Measurements from ENCODE around the gene SLC29A2. TPM values are rescaled to one million over a fixed set of nuclear protein-coding genes. Genes with fewer than 3 reads are reported as not detected.

Gene SLC29A2
- total RNA-seq, 4 donors from 2014 or later: 1.8 to 2.7 (median 2.4) TPM

DNA sequence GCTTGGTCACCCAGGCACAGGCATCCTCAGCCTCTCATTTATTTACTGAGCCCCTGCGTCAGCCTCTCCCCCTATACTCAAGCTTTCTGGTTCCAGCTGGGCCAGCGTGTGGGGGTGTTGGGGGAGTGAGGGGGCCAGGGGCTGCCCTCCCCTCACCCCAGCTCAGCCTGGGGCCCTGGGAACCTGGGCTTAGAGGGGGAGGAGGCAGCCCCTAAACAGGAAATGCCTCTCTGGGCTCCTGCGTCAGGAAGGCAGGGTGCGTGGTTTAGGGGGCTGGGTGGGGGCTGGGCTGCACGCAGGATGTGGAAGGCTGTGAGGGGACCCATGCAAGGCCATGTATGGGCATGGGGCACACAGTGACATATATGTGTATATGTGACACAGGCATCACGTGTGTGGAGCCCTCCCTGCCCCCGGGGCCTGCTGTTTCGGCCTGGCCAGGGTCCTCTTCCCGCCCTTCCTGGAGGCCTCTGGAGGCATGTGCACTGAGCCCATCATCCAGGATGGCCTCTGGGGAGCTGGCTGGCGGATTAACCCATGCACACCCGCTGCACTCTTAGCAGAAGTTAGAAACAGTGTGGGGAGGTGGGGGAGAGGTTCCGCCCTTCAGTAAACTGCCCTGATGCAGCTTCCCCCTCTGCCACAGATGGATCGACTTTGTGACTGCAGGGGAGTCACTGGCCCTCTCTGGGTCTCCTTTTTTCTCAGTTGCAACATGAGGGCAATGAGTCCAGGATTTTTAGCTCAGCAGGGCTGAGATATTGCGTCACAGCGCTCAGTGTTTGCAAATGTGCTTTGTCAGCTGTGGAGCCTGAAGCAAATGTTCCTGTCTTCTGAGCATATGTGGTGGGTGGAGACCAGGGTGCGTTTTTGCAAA lies 53.6 kb downstream of the SLC29A2 start:
- 12 to 17% methylated on average over 15 to 16 of the region's 16 CpGs for WGBS, 2 donors
- no peak overlapping the region for H3K4me3 ChIP-seq (ENCODE audit: low read depth, poor library complexity, severe bottlenecking)
- no peak for TF ChIP-seq POLR2A (IDR thresholded peaks at IDR 0.05)
- TF ChIP-seq, protein P1, sequence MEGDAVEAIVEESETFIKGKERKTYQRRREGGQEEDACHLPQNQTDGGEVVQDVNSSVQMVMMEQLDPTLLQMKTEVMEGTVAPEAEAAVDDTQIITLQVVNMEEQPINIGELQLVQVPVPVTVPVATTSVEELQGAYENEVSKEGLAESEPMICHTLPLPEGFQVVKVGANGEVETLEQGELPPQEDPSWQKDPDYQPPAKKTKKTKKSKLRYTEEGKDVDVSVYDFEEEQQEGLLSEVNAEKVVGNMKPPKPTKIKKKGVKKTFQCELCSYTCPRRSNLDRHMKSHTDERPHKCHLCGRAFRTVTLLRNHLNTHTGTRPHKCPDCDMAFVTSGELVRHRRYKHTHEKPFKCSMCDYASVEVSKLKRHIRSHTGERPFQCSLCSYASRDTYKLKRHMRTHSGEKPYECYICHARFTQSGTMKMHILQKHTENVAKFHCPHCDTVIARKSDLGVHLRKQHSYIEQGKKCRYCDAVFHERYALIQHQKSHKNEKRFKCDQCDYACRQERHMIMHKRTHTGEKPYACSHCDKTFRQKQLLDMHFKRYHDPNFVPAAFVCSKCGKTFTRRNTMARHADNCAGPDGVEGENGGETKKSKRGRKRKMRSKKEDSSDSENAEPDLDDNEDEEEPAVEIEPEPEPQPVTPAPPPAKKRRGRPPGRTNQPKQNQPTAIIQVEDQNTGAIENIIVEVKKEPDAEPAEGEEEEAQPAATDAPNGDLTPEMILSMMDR (IDR thresholded peaks at IDR 0.05): no peak
- intact Hi-C loops (cut with DNase I; ENCODE audit: low total_unique reads): no loop called here
- peak; percentile 85 to 94 for DNase-seq (ENCODE audit: low spot score in 2 of 2)

DNA sequence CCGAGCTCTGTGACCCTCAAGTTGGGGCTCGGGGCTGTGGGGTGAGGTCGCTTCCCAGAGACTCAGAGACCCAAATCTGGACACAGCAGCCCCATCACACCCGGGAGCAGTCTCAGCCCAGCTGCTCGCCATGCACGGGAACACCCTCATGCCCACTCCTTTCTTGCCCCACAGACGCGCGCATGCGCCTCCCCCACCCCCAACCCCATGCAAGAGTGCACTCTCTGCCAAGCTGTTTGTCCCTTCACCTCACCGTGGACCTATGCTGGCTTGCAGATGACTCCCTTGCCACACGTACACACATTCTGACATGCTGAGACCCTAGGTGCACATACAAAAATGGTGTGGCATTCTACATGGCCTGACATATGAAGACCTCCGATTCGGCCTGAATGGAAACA lies 54.2 kb downstream of the SLC29A2 start:
- no peak for DNase-seq (ENCODE audit: low spot score in 2 of 2)
- H3K4me3 ChIP-seq (ENCODE audit: low read depth, poor library complexity, severe bottlenecking): no peak overlapping the region
- WGBS, 2 donors: 7 to 18% methylated on average over 14 of the region's 14 CpGs
- intact Hi-C loops (cut with DNase I; ENCODE audit: low total_unique reads): no loop called here
- TF ChIP-seq POLR2A (IDR thresholded peaks at IDR 0.05): no peak
- TF ChIP-seq, protein P1 (IDR thresholded peaks at IDR 0.05): no peak

DNA sequence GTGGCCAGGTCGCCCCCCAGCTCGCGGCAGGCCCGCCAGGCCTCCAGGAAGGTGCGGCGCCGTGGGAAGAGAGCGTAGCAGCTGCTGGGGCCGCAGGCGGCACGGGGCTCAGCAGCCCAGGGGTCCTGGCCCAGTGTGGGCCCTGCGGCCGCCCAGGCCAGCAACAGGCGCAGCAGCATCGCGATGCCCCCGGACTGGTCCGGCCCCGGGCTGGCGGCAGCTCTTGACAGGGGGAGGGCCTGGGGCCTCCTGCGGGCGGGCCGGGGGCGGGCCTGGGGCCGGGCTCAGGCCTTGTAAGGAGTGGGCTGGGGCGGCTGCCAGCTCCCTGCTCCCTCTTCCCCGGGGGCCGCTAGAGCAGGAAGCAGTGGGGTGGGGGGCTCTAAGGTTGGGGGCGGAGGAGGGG lies 54.7 kb downstream of the SLC29A2 start, which contains the start of gene CD248:
Gene CD248 (minus strand): TSS at position 196 of the 403 bp plus-strand sequence. CDS start 17 bp downstream, at position 179.
- TF ChIP-seq, protein P1 (IDR thresholded peaks at IDR 0.05): no peak
- no peak for TF ChIP-seq POLR2A (IDR thresholded peaks at IDR 0.05)
- intact Hi-C loops (cut with DNase I; ENCODE audit: low total_unique reads): no loop called here
- DNase-seq (ENCODE audit: low spot score in 2 of 2): peak in 1 of 2 donors; percentile 91
- 5 to 20% methylated on average over 12 to 16 of the region's 29 CpGs for WGBS, 2 donors
- peak within 1 kb of the TSS; percentile 10 for H3K4me3 ChIP-seq (ENCODE audit: low read depth, poor library complexity, severe bottlenecking)

DNA sequence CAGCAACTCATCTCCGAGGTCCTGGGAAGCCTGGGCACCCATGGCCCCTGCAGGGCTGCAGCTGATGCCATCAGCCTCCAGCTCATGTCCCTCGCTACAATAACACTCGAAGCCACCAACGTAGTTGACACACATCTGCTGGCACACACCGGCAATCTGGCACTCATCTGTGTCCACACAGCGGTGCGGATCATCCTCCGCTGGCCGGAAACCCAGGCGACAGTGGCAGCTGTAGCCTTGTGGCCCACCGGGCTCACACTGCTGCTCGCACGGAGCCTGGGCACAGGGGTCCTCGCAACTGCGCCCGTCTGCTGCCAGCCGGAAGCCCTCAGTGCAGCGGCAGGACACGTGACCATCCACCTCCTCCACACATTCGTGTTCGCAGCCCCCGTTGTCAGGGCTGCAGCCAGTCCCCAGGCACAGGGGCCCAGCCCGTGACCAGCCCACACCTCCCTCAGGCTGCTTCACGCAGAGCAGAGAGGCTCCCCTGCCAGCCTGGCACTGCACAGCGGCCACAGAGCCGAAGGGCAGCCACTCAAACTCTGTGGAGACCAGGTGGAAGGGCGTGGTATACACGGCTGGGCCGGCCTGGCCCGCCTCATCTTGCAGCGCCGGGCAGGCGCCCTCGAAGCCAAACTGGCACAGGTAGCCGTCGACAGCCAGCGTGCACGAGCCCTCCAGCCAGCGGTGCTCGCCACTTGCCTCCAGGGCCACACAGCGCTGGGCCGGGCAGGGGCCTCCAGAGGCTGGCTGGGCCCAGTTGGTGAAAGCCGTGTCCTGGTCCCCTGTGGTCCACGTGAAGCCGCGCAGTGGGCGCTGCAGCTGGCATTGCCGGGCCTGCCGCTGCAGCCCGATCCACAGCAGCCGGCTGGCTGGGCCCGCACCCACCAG lies 55.4 kb downstream of the SLC29A2 start:
- intact Hi-C loops (cut with DNase I; ENCODE audit: low total_unique reads): no loop called here
- H3K4me3 ChIP-seq (ENCODE audit: low read depth, poor library complexity, severe bottlenecking): peak overlapping the region; percentile 10
- DNase-seq (ENCODE audit: low spot score in 2 of 2): no peak
- 52 to 56% methylated on average over 7 to 29 of the region's 52 CpGs for WGBS, 2 donors
- TF ChIP-seq, protein P1 (IDR thresholded peaks at IDR 0.05): no peak
- no peak for TF ChIP-seq POLR2A (IDR thresholded peaks at IDR 0.05)

DNA sequence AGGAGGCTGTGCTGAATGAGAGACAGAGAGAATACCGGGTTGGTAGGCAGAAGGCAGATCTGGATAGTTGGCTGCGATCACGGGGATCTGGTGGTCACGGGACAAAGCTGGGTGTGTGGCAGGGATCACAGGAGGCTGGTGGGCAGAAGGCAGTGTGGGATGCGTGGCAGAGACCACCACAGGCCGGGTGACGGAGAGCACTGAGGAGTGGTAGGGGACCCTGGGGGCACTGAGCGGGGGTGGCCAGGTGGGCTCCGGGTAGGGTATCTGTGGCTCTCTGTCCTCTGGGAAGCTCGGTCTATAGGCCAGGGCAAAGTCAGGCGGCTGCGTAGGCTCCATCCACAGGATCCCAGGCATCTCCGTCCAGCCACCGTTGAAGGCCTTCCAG lies 56.1 kb downstream of the SLC29A2 start:
- 71 to 75% methylated on average over 14 of the region's 14 CpGs for WGBS, 2 donors
- H3K4me3 ChIP-seq (ENCODE audit: low read depth, poor library complexity, severe bottlenecking): peak overlapping the region; percentile 10
- no peak for TF ChIP-seq POLR2A (IDR thresholded peaks at IDR 0.05)
- TF ChIP-seq, protein P1 (IDR thresholded peaks at IDR 0.05): no peak
- peak in 1 of 2 donors; percentile 90 for DNase-seq (ENCODE audit: low spot score in 2 of 2)
- intact Hi-C loops (cut with DNase I; ENCODE audit: low total_unique reads): no loop called here
